ENCODE measurements around the gene ACR.

- TF ChIP-seq MXI1 (IDR thresholded peaks at IDR 0.05; ENCODE audit: borderline replicate concordance, low read depth, low read length) (no peak), POLR2A (IDR thresholded peaks at IDR 0.05; ENCODE audit: low read depth, low read length) (no peak), CTCF (conservative IDR thresholded peaks at IDR 0.05; ENCODE audit: low read depth, low read length) (no peak), MAFK (IDR thresholded peaks at IDR 0.05; ENCODE audit: low read depth, low read length) (no peak), CHD1 (IDR thresholded peaks at IDR 0.05; ENCODE audit: low read depth, low read length) (no peak), BHLHE40 (IDR thresholded peaks at IDR 0.05; ENCODE audit: low read depth, low read length) (no peak), RAD21 (IDR thresholded peaks at IDR 0.05; ENCODE audit: low read length) (no peak), FOS (IDR thresholded peaks at IDR 0.05; ENCODE audit: low read depth, low read length) (no peak), SMC3 (IDR thresholded peaks at IDR 0.05; ENCODE audit: low read depth, low read length) (no peak), CEBPB (IDR thresholded peaks at IDR 0.05; ENCODE audit: low read depth, low read length) (no peak)
Observed at GRCh38 chr22:50717709-50718351, 20.2 kb upstream of the ACR start.

All from IMR-90 (cell line).